HCT116 (cell line): Measurements from ENCODE around the gene PRSS21.

Experiments
- CBX3 ChIP-seq: IDR thresholded peaks from 2 replicates; pipeline ENCODE4 v1.6.1; 2012; ENCODE audit warnings: low read depth
- CEBPB ChIP-seq: IDR thresholded peaks from 2 replicates; pipeline ENCODE4 v1.6.1; 2012; ENCODE audit warnings: low read depth
- CTCF ChIP-seq, 3 experiments: fragments of 200-600 bp in 1 of 3; sonication (generic) in 1 of 3; IDR thresholded peaks in 2 of 3; conservative IDR thresholded peaks in 1 of 3; 2 replicates each; pipeline ENCODE4 v1.5.1; 2012 to 2017; ENCODE audit warnings: low read depth in 2 of 3, low read length in 2 of 3, antibody characterized with exemption in 1 of 3, borderline replicate concordance in 1 of 3, control low read depth in 1 of 3, mild to moderate bottlenecking in 1 of 3, mixed read lengths in 1 of 3, mixed run types in 1 of 3, moderate library complexity in 1 of 3; ENCODE audit not compliant: insufficient read depth in 1 of 3
- EGR1 ChIP-seq: IDR thresholded peaks from 2 replicates; pipeline ENCODE4 v1.6.1; 2012; ENCODE audit warnings: low read depth
- ELF1 ChIP-seq: IDR thresholded peaks from 2 replicates; pipeline ENCODE4 v1.6.1; 2012; ENCODE audit warnings: low read depth, borderline replicate concordance
- MAX ChIP-seq: IDR thresholded peaks from 2 replicates; pipeline ENCODE4 v1.6.1; 2012
- POLR2A ChIP-seq: IDR thresholded peaks from 2 replicates; pipeline ENCODE4 v1.7.0; 2011; ENCODE audit warnings: borderline replicate concordance; ENCODE audit not compliant: insufficient read depth, insufficient read length; ENCODE audit errors: extremely low read depth
- POLR2AphosphoS5 ChIP-seq: IDR thresholded peaks from 2 replicates; pipeline ENCODE4 v1.6.1; 2011; ENCODE audit warnings: mild to moderate bottlenecking, low read depth, low read length, moderate library complexity
- REST ChIP-seq: IDR thresholded peaks from 2 replicates; pipeline ENCODE4 v1.6.1; 2012; ENCODE audit warnings: low read depth
- SP1 ChIP-seq: IDR thresholded peaks from 2 replicates; pipeline ENCODE4 v1.6.1; 2012; ENCODE audit warnings: low read depth

GRCh38 chr16:2867661-2867986, 50.6 kb downstream of the PRSS21 start:
- TF ChIP-seq CEBPB = no peak
- TF ChIP-seq MAX = 0 out of 2 replicates have a peak, but pooled peaks have one; percentile 5
- TF ChIP-seq CBX3 = no peak
- TF ChIP-seq CTCF (IDR thresholded peaks at IDR 0.05 in 2 of 3, conservative IDR thresholded peaks at IDR 0.05 in 1 of 3; ENCODE audit: borderline replicate concordance in 1 of 3, insufficient read depth in 1 of 3, low read depth in 2 of 3, low read length in 2 of 3) = no peak
- no peak for TF ChIP-seq POLR2A
- TF ChIP-seq REST = no peak
- no peak for TF ChIP-seq POLR2AphosphoS5
- TF ChIP-seq ELF1 = no peak
- no peak for TF ChIP-seq SP1
- TF ChIP-seq EGR1 = peak; percentile 62
